NCI-H187 (cell line): ENCODE measurements around the gene ITGBL1.

Experiments
- DNase-seq, 2 experiments: peaks; one replicate each; lab custom pipeline; 2025; lab: John Stamatoyannopoulos, UW

The ITGBL1 gene

GRCh38 chr13:101700598-101700997 is 248.1 kb downstream of the ITGBL1 start:
- no peak for DNase-seq

GRCh38 chr13:101703081-101703480 is 250.6 kb downstream of the ITGBL1 start:
- no peak for DNase-seq

- no peak for DNase-seq
These were observed 251.4 kb downstream of the ITGBL1 start for GRCh38 chr13:101703838-101704237.

- DNase-seq, result no peak
These were observed 254.2 kb downstream of the ITGBL1 start for GRCh38 chr13:101706651-101707050.

- DNase-seq, result no peak
These were observed 255.2 kb downstream of the ITGBL1 start for GRCh38 chr13:101707659-101708058.

- no peak for DNase-seq
These were observed 255.6 kb downstream of the ITGBL1 start for GRCh38 chr13:101708115-101708514.

GRCh38 chr13:101709952-101710351 is 257.5 kb downstream of the ITGBL1 start:
- no peak for DNase-seq

GRCh38 chr13:101711307-101712025 is 259.0 kb downstream of the ITGBL1 start:
- no peak for DNase-seq

GRCh38 chr13:101712026-101712348 is 259.5 kb downstream of the ITGBL1 start:
- DNase-seq, result no peak

- DNase-seq, result no peak
These were observed 261.7 kb downstream of the ITGBL1 start for GRCh38 chr13:101714195-101714594.

- DNase-seq, result no peak
These were observed 264.9 kb downstream of the ITGBL1 start for GRCh38 chr13:101717353-101717752.

GRCh38 chr13:101718496-101718895 is 266.0 kb downstream of the ITGBL1 start:
- DNase-seq, result no peak

- no peak for DNase-seq
These were observed 274.2 kb downstream of the ITGBL1 start for GRCh38 chr13:101726681-101727080.

- DNase-seq, result no peak
These were observed 274.6 kb downstream of the ITGBL1 start for GRCh38 chr13:101727118-101727517.

GRCh38 chr13:101728021-101728420 is 275.5 kb downstream of the ITGBL1 start:
- DNase-seq, result no peak

- DNase-seq, result no peak
These were observed 276.1 kb downstream of the ITGBL1 start for GRCh38 chr13:101728615-101729014.

GRCh38 chr13:101730420-101731000 is 278.0 kb downstream of the ITGBL1 start:
- DNase-seq, result no peak

- DNase-seq, result no peak
These were observed 284.1 kb downstream of the ITGBL1 start for GRCh38 chr13:101736566-101736965.

- no peak for DNase-seq
These were observed 285.9 kb downstream of the ITGBL1 start for GRCh38 chr13:101738336-101738735.

- no peak for DNase-seq
These were observed 287.1 kb downstream of the ITGBL1 start for GRCh38 chr13:101739382-101740178.

- no peak for DNase-seq
These were observed 294.0 kb downstream of the ITGBL1 start for GRCh38 chr13:101746513-101746912.

- no peak for DNase-seq
These were observed 294.6 kb downstream of the ITGBL1 start for GRCh38 chr13:101747039-101747438.

- DNase-seq, result no peak
These were observed 297.1 kb downstream of the ITGBL1 start for GRCh38 chr13:101749584-101749983.
